ENCODE measurements around the gene PDZK1.
"Not testable (repeated sequence)": the region's sequence is repeated elsewhere in the genome, so short reads cannot be mapped to it uniquely, and the experiment has no call there.

Gene PDZK1

GRCh38 chr1:145710291-145711027 is 3.3 kb upstream of the PDZK1 start:
- no peak for DNase-seq (ENCODE audit: low spot score)

DNA sequence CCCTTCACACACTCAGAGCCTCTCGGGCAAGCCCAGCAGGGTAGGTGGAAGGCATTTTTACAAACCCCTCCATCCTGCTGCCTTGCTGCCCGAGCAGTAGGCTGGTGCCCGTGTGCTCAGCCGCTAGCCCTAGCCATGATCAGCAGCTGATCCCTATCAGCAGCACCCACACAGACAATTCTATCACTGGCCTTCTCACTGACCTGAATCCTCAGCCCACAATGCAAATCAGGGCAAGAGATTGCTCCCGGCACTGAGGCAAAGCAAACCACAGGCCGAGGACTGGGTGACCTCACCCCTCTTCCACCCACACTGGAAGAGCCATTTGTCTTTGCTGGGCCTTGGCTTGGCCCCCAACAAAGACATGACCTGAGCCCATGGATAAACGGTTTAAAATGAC is 895 bp upstream of the PDZK1 start:
- peak; percentile 79 for DNase-seq (ENCODE audit: low spot score)

GRCh38 chr1:145706086-145706664 is 993 bp downstream of the PDZK1 start:
- peak; percentile 93 for DNase-seq (ENCODE audit: low spot score)

DNA sequence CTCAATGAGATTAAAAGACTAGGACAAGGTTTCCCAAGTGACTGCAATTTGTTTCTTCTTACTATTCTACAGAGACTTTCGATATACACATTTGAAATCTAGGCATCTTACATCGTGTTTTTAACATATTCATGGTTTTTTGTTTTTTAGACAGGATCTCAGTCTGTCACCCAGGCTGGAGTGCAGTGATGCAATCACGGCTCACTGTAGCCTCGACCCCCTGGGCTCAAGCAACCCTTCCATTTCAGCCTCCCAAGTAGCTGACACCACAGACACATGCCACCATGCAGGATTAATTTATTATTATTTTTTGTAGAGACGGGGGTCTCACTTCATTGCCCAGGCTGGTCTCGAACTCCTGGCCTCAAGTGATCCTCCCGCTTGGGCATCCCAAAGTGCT is 1.5 kb downstream of the PDZK1 start:
- no peak for DNase-seq (ENCODE audit: low spot score)

DNA sequence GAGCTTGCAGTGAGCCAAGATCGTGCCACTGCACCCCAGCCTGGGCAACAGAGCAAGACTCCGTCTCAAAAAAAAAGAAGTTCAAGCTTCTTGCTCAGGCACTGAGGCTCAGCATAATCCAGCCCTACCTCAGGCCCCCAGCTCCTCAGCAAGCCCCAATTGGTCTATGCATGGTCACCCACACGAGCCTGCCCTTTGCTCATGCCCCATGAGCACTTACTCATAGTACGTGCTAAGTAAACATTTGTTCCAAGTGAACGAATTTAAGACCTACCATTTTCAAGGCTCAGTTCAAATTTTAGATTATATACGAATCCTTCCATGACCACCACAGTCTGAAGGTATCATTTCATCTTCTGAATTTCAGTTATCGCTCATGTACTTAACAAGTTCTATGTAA is 4.3 kb downstream of the PDZK1 start:
- DNase-seq (ENCODE audit: low spot score): peak; percentile 85

- no peak for DNase-seq (ENCODE audit: low spot score)
Measured at GRCh38 chr1:145702052-145702451, 5.1 kb downstream of the PDZK1 start.

DNA sequence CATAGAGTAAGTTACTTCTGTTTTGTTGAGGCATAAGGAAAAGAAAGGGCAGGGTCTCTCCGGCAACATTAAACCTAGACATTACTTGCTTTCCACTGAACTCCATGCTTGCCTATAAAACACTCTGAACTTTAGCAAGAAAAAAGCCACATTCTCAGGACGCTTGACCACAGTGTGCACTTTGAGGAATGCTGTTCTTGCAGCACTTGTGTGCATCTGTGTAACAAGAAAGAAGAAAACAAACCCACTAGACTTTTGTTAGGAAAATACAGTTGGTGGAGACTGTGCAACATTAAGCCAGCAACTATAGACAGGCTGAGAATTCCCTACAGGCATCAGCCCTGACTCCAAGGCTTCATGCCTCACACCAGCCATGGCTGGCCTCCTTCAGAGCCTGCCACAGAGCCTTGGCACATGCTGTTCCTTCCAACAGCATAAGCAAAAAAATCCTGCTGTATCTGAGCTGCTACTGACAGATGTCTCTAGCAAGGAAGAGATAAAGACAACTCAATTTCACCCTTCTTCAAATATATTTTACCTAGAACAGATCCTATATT is 5.8 kb downstream of the PDZK1 start:
- DNase-seq (ENCODE audit: low spot score): no peak

- peak; percentile 83 for DNase-seq (ENCODE audit: low spot score)
Measured at GRCh38 chr1:145696630-145696960, 10.6 kb downstream of the PDZK1 start.

DNA sequence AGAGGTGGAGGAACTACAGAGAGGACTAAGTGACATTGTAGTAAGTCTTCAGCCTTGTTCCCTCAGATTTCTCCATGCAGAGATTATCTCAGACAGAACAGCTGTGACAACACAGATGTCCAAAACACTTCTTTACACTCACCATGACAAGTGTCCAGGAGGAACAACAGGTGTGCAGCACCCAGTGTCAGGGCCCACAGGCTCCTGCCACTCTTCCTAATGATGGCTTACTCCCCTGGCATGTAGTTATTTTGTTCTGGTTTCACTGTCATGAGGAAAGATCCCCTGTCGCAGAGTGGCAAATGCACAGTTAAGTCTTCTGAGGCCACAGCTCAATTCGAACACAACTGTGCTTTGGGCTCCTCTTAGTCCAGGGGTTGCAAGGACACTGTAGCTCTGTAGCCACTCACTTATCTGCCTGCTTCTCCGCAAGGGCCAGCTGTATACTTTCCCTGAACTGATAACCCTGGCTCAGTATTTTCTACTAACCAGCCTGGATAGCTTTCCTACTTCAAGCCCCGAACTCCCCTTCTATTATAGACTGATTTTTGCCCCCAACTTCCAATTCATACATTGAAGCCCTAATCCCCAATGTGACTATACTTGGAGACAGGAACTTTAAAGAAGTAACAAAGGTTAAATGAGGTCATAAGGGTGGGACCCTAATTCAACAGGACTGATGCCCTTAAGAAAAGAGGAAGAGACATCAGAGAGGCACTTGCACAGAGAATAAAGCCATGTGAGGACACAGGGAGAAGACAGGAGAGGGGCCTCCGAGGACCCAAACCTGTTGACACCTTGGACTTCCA is 11.1 kb downstream of the PDZK1 start:
- DNase-seq (ENCODE audit: low spot score): no peak

DNA sequence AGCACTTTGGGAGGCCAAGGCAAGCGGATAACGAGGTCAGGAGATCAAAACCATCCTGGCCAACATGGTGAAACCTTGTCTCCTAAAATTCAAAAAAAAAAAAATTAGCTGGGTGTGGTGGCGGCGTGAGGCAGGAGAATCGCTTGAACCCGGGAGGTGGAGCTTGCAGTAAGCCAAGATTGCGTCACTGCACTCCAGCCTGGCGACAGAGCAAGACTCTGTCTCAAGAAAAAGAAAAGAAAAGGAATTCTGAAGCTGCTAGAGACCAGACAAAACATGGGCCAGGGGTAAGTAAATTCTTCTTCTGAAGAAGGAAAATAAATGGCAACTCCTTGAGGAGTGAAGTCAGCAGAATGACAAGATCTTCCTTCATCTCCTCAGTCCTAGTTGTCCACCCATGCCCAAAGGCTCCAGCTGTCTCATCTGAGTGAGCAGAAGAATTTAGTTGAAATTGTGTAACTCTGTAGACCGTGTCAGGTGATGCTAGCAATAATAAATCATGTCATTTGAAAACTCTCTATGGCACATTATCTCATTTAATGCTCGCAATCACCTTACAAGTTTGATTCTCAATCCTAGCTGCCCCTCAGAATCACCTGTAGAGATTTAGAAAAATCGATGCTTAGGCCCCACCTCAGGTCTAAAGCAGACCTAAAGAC is 14.3 kb downstream of the PDZK1 start:
- DNase-seq (ENCODE audit: low spot score): peak; percentile 92

DNA sequence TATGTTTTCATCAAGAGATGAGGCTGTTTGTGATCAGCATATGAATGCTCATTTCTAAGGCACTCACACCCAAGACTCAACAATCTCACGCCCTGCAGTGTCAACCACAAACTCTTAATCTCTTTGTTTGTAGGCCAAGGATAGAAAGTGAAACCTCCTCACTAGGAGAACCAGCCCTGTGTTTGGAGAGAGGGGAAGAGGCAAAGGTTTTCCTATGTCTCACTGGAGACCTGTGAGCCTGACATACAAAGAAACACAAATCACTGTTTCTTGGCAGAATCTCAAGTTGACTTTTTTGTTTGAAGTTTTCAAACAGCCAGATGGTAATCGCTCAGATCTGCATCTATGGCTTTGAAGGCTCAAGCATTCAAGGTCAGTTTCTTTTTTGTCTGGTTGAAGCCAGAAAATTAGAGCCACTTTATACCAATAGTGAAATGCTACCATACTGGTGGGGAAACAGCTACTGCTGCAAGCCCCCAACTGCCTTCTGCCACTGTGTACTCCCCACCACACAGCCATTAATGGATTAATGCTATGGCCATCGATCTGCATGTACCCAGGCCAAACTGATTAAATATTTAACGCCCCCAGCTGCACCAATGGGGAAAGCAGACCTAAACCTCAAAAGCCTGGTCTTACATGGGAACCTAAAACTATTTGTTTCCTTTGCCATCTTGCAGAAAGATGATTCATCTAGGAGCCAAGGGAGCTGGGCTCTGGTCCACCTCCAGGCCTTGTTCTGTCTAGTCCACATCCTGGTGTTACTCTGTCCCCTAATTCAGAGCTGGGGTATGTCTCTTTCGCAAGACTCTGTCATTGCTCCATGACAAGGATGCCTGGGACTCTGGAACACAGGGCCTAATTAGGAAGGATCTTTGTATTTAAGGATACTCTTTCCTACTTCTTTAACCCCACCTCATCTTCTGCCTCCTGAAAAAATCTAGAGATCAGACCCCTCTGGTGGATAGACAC is 16.3 kb downstream of the PDZK1 start:
- peak; percentile 77 for DNase-seq (ENCODE audit: low spot score)

DNA sequence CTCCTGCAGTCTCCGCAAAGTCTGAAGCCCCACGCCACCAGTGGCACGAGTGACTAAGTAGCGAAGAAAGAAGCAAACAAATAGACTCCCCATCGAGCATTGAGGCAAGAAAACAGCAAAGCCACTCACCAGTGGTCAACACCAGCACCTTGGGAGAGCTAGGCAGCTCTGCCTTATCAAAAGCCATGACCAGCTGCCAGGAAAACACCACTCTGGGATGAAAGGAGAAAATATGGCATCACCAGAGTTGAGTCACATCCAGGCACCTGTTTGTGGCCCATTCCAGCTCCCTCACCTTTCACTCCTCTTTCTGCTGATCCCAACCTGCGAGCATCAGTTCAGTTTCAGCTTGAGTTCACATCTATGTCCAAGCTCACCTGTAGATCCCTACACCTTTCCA is 17.2 kb downstream of the PDZK1 start:
- peak; percentile 47 for DNase-seq (ENCODE audit: low spot score)

DNA sequence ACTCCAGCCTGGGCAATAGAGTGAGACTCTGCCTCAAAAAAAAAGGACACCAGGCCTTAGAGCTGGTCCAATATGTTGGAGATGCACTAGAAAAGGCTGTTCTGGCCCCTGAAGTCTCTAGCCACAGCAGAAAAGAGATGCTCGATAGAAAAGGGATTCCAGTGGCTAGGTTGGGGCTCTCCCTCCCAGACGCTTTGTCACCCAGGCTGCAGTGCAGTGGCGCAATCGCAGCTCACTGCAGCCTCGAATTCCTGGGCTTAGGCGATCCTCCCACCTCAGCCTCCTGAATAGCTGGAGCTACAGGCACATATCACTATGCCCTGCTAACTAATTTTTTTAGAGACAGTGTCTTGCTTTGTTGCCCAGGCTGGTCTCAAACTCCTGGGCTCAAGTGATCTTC is 18.2 kb downstream of the PDZK1 start:
- no peak for DNase-seq (ENCODE audit: low spot score)

GRCh38 chr1:145688328-145688727 is 18.8 kb downstream of the PDZK1 start:
- DNase-seq (ENCODE audit: low spot score): no peak

- not testable (repeated sequence) for DNase-seq (ENCODE audit: low spot score)
Measured at GRCh38 chr1:145686078-145686477, 21.1 kb downstream of the PDZK1 start.

DNA sequence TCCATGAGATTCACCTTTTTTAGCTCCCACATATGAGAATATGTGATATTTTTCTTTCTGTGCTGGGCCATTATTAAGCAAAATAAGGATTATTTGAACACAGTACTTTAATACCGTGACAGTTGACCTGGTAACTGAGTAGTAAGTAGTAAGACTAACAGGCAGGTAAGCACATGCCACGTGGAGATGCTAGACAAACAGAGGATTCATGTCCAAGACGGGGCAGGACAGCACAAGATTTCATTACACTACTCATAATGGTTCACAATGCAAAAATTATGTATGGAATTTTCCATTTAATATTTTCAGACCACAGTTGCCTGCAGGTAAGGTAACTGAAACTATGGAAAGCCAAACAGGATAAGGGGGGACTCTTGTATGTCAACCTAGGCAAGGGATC is 22.3 kb downstream of the PDZK1 start:
- not testable (repeated sequence) for DNase-seq (ENCODE audit: low spot score)

DNA sequence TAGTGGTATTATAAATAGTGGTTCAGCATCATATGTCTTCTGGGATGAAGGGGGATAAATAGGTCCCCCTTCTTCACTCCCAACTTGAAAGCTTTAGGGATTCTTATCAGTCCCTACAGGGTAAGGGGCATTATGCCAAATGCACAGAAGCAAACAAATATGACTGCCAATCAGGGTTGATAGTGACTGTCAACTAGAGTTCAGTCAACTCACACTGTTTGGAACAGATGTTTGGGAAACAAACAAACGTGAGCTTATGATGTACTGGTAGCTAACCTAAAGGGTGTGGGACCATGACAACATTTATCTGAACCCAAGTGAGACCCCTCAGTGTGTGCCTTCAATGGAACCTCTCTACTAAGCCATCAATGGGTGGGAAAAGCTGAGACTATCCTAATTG is 34.0 kb downstream of the PDZK1 start:
- DNase-seq (ENCODE audit: low spot score): not testable (repeated sequence)

DNA sequence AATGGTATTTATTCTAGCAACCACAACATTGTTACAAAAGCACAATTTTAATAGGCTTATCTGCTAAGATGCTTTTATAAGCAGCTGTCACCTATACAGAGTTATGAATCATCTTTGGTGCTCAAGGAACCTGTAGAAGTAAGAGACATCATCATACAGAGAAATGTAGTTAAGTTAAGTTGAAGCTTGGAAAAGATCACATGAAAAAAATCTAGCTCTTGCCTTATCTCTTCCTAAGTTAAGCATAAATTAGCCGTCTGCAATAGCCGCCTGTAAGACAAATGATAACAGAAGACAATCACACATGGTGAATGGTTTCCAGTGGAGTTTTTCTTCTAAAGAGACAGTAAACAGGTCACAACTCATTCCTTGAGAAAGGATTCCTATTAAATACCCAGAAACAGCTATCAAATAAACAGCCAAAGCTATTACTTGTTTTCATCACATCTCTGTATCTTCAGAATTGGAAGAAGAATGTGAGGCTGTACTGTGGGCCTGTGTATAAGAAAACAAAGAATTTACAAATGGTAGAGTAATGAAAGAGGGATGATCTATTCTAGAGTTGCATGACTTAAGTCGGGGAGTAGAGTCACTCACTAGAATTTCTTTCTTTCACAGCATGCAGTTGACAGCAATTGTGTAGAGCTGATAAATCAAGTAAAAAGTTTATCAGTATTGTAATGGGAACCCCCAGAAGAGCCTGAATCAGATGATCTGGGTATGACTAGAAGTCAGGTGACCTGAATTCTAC is 36.0 kb downstream of the PDZK1 start:
- not testable (repeated sequence) for DNase-seq (ENCODE audit: low spot score)

- not testable (repeated sequence) for DNase-seq (ENCODE audit: low spot score)
Measured at GRCh38 chr1:145665015-145665414, 42.2 kb downstream of the PDZK1 start.

GRCh38 chr1:145662502-145662901 is 44.7 kb downstream of the PDZK1 start:
- peak; percentile 44 for DNase-seq (ENCODE audit: low spot score)
